ENCODE data around the gene GJD2.

GJD2 gene

DNA sequence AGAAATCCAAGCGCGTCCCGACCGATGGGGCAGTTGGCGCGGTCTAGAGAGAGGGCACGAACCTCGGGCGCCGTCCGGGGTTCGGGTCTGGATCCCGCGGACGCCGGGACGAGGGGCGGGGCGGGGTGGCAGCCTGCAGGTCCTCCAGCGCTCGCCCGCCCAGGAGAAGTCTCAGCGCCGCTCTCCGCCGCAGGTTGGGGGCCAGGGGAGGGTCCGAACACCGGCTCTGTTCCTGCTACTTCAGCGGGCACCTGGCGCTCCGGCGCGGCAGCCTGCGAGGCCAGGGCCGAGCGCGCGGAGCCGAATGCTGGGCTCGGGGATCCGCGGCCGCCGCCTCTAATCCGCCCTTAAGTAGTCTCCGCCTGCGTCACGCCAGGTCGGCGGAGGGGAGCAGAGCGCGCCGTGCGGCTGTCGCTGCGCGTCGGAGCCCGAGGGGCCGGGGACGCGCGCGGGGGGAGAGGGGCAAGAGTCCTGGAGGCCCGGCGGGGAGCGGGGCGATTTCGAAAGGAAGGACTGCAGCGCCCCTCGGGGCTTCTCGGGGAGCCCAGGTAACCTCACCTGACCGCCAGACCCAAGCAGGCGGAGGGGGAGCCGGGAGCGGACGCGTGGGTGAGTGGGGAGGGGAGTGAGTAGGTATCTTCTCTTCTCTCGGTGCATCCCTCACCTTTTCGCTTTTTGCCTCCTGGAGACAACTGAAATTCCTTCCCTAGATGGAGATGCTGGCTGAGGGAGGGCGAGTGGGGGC is at the start of gene GJD2:
TSS of gene GJD2 (minus strand) at position 325 of the 745 bp plus-strand sequence. CDS start 510 bp downstream, outside the sequence.
- ATAC-seq (peak; percentile 8), DNase-seq (ENCODE audit: low spot score in 2 of 2) (no peak)
- H3K36me3 Mint-ChIP-seq: no peaks in the 10 kb centered on the region
- H3K9me3 Mint-ChIP-seq: no peaks in the 10 kb centered on the region
- no peaks in the 10 kb centered on the region for H3K4me1 Mint-ChIP-seq
- no peak within 1 kb of the TSS for H3K27ac Mint-ChIP-seq
- no peak within 1 kb of the TSS for H3K4me3 Mint-ChIP-seq

DNA sequence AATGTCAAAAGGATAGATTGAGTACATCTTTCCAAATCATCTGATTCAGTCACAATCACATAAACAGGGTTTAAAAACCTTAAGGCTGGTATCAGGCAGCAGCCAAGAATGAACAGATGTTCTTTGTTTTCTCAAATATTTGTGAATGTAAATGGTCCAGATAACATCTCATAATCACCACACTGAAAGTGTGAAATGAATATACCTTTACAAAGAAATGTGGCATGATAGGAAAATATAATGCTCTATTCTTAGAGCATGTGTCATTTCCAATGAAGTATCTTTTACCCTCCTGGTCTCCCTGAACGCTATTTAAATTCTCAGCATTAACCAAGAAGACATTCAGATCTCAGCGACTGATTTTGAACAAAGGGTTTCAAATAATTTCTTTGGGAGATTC is 49.3 kb upstream of the GJD2 start:
- no peaks in the 10 kb centered on the region for H3K36me3 Mint-ChIP-seq
- H3K4me1 Mint-ChIP-seq: no peaks in the 10 kb centered on the region

DNA sequence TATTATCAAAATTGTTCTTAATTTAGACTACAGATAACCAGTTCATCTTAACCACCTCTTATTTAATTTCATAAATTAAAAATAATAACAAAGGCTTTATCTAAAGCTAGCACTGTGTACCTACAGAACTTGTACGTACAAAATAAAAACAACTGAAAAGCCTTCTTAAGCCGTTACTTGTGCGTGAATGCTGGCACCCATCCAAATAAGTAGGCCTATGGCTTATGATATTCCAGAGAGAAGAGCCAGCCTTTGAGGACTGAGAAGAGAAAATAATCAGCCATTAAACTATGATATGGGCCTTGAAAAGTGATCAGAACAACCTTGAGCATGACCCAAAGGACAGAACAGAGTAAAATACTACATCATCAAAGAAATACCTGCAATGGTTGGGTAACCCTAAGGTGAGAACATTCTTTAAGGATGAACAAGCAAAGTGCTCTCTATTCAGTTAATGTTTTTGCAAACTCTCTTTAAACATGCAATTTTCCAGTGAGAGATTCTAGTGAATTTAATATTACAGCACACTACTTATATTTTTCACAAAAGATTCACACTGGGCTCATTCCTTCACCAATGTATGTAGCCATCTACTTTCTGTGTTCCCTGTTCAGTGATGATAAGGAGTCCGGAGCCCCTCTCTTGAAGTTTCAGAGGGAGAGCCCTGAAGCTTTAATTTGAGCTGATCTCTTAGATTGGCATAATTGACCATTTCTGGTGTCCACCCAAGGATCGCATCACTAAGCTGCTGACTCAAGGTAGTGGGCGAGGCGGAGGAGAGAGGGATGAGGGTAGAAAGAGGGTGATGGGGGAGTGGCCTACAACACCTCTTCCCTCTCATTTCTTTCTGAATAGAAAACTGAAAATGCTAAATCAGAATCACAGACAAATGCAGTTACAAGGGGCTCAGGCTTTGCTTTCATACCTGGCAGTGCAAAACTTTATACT is 48.3 kb upstream of the GJD2 start:
- no peak overlapping the region for H3K4me3 Mint-ChIP-seq

More for the DNA sequence above, 49.3 kb upstream of the GJD2 start:
- no peak for ATAC-seq
- Mint-ChIP-seq H3K9me3 (peaks cover 4% of the 10 kb centered on the region), H3K27ac (no peak overlapping the region), H3K4me3 (no peak overlapping the region)
- no peak for DNase-seq (ENCODE audit: low spot score in 2 of 2)

DNA sequence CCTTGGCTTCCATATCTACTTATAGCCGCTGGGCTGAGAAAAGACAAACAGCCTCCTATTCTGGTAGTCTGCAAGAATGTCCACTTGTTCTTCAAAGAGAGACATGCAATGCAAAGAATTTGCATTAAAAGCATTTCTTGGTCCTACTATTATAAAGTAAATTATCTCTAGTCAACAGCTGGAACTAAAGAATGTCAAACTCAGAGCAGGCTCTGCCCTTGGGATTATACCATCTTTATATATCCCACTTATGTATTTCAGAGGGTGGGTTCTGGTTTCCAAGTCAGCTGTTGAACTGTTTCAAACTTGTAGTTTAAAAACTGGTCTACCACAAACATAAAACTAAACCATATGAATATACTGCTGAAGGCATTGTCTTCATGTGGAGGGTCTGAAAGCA is 47.6 kb upstream of the GJD2 start:
- DNase-seq (ENCODE audit: low spot score in 2 of 2) (no peak), ATAC-seq (no peak)
- H3K4me3 Mint-ChIP-seq: no peak overlapping the region
- H3K36me3 Mint-ChIP-seq: no peaks in the 10 kb centered on the region
- no peak overlapping the region for H3K27ac Mint-ChIP-seq
- H3K4me1 Mint-ChIP-seq: no peaks in the 10 kb centered on the region
- H3K9me3 Mint-ChIP-seq: peaks cover 4% of the 10 kb centered on the region

More for the DNA sequence above, 48.3 kb upstream of the GJD2 start:
- no peaks in the 10 kb centered on the region for H3K4me1 Mint-ChIP-seq
- no peak for ATAC-seq
- no peak for DNase-seq (ENCODE audit: low spot score in 2 of 2)
- H3K27ac Mint-ChIP-seq: no peak overlapping the region
- H3K36me3 Mint-ChIP-seq: no peaks in the 10 kb centered on the region
- H3K9me3 Mint-ChIP-seq: peaks cover 4% of the 10 kb centered on the region

DNA sequence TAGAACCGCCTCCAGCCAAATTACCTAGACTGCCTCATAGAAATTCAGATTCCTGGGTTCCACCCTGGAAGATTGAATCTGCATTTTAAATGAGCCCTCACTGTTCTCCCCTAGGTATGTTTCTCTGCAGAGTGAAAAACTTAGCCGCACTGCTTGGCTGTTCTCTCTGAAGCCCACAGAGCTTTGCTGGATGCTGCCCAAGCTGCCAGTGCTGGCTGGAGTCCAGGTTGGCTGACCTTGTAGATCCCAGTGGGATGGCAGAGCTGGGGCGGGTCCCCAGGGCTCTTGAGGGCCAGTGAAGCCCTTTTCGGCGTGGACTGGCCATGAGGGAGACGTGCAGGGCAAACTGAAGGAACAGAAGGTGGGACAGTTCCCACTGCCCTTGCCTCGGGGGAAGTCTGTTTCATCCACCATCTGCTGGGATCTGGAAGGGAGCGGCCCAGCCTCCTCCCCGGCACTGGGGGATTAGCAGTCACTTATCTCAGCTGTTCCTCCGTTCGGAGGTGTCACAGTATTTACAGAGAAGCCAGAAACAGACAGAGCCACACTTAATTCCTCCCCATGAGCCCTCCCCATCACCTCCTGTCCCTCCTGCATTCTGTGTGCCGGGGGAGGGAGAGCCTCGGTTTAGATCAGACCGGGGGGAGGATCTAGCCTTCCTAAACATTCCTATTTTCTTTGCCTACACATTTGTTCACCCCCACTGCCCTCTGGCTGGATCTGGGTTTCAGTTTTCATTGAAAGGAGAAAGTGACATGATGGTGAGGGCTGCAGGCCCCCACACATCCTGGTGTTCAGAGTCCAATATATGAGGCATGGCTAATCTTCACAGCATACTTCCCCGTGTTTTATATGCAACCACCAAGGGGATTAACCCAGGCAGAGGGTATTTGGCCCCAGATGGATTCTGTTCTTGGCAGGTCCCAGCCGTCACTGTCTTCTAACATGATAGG is 44.6 kb upstream of the GJD2 start:
- no peak for DNase-seq (ENCODE audit: low spot score in 2 of 2)
- Mint-ChIP-seq H3K4me3 (no peak overlapping the region), H3K4me1 (no peaks in the 10 kb centered on the region), H3K36me3 (no peaks in the 10 kb centered on the region), H3K27ac (no peak overlapping the region), H3K9me3 (no peaks in the 10 kb centered on the region)
- ATAC-seq: no peak

DNA sequence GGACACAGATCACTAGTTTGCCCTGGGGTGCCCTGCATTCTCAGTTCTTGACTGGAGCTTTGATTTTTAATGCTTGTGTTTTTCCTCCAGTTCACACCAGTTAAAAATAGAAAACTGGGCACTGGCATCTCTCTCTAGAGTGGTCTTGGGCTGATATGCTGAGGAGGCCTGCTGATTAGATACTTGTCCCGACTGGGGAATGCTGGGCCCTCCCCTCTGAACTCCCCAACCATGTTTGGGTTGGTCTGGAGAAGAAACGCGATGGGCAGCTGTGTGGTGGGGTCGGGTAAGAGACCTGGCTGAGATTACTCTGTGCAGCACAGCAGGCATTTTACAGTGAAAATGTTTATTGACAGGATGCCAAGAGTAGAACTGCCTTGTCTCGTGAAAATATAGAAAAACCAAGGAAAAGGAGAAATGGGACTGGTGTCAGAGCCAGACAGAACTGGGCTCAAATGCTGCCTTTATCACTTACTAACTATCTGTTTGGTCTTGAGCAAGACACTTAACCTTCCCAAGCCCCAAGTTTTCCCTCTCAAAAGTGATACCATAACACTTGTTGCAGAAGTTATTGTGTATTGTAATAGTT is 42.1 kb upstream of the GJD2 start:
- Mint-ChIP-seq H3K4me3 (no peak overlapping the region), H3K9me3 (no peaks in the 10 kb centered on the region), H3K36me3 (no peaks in the 10 kb centered on the region), H3K4me1 (no peaks in the 10 kb centered on the region), H3K27ac (no peak overlapping the region)
- no peak for DNase-seq (ENCODE audit: low spot score in 2 of 2)
- no peak for ATAC-seq

DNA sequence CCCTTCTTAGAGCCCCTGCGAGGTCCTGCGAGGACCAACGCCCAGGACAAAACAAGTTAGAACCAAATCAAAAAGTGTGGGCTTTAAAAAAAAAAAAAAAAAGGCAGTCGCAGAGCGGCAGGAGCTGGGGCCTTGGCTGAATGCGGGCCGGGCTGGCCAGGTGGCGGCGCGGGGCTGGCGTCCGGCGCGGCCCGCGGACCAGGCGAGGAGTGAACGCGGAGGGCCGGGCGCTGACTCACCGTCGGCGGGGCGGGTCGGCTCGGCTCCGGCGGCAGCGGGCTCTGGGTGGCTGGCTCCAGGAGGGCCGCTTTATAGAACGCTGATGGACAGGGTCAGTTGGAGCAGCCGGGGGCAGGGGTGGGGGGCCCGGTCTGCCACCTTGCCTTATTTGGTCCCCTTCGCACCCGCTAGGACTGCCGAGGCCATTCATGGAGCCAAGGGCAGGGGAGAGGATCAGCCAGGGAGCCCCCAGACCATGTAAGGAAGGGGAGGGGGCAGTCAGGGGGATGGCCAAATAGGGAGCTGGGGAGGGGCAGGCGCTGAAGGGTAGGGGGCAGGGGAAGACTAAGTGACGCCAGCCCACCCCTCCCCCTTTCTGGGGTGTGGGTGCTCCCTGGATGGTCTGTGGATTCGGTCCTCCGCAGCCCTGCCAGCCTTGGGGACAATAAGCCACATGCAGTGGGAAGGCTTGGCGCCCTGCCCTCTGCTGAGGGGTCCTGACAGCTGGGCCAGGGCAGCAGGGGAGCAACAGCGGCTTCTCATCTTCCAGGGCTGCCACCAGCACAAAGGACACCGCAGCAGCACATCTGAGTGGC is 40.7 kb upstream of the GJD2 start, which contains the start of gene ACTC1:
TSS of gene ACTC1 (minus strand) at position 283 of the 815 bp plus-strand sequence. CDS start 741 bp downstream, outside the sequence.
- Mint-ChIP-seq H3K27ac (no peak within 1 kb of the TSS), H3K4me3 (no peak within 1 kb of the TSS), H3K36me3 (no peaks in the 10 kb centered on the region), H3K4me1 (no peaks in the 10 kb centered on the region), H3K9me3 (no peaks in the 10 kb centered on the region)
- ATAC-seq (peak; percentile 23), DNase-seq (ENCODE audit: low spot score in 2 of 2) (no peak)

DNA sequence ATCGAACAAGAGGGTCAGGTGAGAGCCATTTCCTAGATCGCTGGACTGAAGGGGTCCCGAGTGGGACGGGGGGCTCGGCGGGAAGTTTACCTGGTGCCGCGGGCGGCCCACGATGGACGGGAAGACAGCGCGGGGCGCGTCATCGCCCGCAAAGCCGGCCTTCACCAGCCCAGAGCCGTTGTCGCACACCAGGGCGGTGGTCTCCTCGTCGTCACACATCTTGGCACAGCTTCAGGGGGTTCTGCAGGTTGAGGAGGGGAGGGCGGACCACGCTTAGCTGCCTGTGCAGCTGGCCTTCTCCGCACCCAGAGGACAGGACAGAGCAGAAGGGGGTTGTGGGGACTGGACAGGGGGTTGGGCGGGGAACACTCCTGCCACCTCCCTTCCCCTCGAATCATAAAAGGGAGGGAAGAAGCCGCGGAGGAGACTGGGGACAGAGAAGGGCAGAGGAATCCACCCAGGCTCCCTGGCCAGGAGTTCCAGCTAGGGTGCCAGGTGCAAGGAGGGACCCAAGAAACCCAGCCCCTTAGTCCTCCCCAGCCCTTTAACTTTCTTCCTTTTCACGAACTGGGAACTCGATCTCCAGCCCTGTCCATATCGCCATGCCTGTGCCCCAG is 39.9 kb upstream of the GJD2 start:
- Mint-ChIP-seq H3K36me3 (no peaks in the 10 kb centered on the region), H3K9me3 (no peaks in the 10 kb centered on the region), H3K4me1 (no peaks in the 10 kb centered on the region), H3K4me3 (no peak overlapping the region), H3K27ac (no peak overlapping the region)
- ATAC-seq: peak; percentile 4
- DNase-seq (ENCODE audit: low spot score in 2 of 2): no peak

DNA sequence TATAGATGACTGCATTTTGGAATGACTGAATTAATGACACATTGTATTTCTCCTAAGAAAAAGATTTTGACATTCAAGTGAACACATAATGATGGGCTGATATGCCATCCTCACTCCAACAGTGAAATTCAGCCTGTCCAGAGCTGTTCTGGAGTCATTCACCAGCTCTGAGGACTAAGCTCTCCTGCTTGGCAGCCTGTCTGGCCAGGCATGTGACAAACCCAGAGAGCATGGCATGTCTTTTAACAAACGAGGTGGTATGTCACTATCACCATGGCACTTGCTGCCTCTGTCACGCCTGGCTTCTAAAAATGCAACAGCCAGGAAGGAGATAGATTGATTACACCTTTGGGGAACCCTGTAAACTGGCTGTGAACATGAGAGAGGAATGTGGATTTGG is 39.1 kb upstream of the GJD2 start:
- no peaks in the 10 kb centered on the region for H3K9me3 Mint-ChIP-seq
- no peak for ATAC-seq
- no peak for DNase-seq (ENCODE audit: low spot score in 2 of 2)
- H3K27ac Mint-ChIP-seq: no peak overlapping the region
- H3K4me1 Mint-ChIP-seq: no peaks in the 10 kb centered on the region
- H3K36me3 Mint-ChIP-seq: no peaks in the 10 kb centered on the region
- no peak overlapping the region for H3K4me3 Mint-ChIP-seq

DNA sequence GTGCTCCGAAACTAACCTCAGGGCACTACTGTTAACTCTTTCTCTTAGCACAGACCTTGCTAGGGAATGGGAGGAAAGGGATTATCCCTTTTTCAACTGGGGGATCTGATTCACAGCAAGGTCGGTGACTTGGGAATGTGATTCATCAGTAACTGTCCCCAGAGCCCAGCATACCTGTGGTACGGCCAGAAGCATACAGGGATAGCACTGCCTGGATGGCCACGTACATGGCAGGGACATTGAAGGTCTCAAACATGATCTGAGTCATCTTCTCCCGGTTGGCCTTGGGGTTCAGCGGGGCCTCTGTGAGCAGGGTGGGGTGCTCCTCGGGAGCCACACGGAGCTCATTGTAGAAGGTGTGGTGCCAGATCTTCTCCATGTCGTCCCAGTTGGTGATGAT is 38.3 kb upstream of the GJD2 start:
- Mint-ChIP-seq H3K4me1 (no peaks in the 10 kb centered on the region), H3K36me3 (no peaks in the 10 kb centered on the region), H3K27ac (no peak overlapping the region), H3K9me3 (no peaks in the 10 kb centered on the region), H3K4me3 (no peak overlapping the region)
- ATAC-seq: no peak
- no peak for DNase-seq (ENCODE audit: low spot score in 2 of 2)

DNA sequence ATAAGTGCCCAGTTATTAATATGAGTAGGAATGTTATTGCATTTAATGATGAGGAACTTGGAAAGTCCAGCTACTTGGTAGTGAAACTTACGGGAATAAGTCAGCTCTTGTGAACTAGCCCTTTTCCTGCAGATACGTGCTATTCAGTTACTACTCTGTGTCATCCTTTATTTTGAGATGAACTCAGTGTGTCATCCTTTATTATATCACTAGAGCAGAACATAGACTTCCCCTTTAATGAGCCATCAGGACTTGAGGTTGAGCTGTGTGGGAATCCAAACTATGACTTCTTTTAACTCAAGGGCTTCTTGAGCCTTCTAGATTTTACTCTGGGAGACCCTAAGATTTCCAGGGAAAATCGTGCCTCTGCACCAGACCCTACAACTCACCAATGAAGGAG is 36.9 kb upstream of the GJD2 start:
- Mint-ChIP-seq H3K36me3 (no peaks in the 10 kb centered on the region), H3K4me3 (no peak overlapping the region), H3K9me3 (no peaks in the 10 kb centered on the region), H3K4me1 (no peaks in the 10 kb centered on the region), H3K27ac (no peak overlapping the region)
- DNase-seq (ENCODE audit: low spot score in 2 of 2) (no peak), ATAC-seq (no peak)

DNA sequence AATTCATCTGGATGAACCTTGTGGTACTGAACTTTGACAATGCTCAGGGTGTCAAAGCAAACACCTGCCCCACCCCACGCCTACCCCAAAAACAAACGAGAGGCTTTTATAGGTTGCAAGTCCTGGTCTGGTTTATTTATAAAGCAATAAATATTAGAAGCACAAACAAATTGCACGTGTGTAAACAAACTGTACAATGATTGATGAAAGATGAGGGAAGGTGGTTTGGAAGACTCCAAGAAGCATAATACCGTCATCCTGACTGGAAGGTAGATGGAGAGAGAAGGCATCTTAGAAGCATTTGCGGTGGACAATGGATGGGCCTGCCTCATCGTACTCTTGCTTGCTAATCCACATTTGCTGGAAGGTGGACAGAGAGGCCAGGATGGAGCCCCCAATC is 35.3 kb upstream of the GJD2 start:
- H3K27ac Mint-ChIP-seq: no peak overlapping the region
- H3K36me3 Mint-ChIP-seq: no peaks in the 10 kb centered on the region
- no peak overlapping the region for H3K4me3 Mint-ChIP-seq
- no peaks in the 10 kb centered on the region for H3K9me3 Mint-ChIP-seq
- no peaks in the 10 kb centered on the region for H3K4me1 Mint-ChIP-seq
- DNase-seq (ENCODE audit: low spot score in 2 of 2) (no peak), ATAC-seq (no peak)

DNA sequence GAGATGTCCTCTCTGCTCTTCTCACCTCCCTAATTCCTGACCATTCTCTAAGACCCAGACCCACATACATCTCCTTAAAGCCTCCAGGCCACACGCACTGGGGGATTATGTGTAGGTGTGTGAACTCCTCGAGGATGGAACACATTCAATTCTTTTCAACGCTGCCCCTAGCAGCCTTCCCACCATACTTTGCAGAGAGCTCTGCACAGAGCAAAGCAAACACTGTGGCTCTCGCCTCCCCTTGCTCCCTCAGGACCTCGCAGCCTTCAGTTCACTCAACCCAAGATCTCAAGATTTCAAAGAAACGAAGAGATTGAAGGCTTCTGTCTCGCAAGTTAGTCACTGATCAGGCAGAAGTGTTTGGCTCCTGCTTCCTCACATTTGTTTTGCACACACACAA is 34.5 kb upstream of the GJD2 start:
- ATAC-seq: no peak
- Mint-ChIP-seq H3K9me3 (no peaks in the 10 kb centered on the region), H3K4me3 (no peak overlapping the region), H3K27ac (no peak overlapping the region), H3K36me3 (no peaks in the 10 kb centered on the region), H3K4me1 (no peaks in the 10 kb centered on the region)
- DNase-seq (ENCODE audit: low spot score in 2 of 2): no peak

DNA sequence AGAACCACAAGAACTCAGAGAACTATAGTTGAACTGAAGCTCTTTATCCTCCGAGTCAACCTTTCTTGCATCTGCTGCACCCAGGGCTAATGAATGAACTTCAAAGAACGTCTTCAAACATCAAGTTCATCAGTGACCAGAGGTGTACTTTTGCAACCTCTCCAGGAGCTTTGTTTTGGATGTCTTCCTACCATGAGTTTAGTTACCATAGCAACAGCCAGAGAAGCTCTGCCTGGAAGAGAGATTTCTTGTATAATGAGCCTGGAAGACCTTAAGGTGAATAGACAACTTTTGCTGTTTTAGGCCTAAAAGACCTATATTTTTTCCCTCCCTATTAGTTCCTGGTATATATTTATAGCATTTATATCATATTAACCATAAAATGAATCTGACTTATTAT is 31.4 kb upstream of the GJD2 start:
- Mint-ChIP-seq H3K27ac (no peak overlapping the region), H3K4me3 (no peak overlapping the region), H3K36me3 (no peaks in the 10 kb centered on the region), H3K4me1 (no peaks in the 10 kb centered on the region), H3K9me3 (no peaks in the 10 kb centered on the region)
- ATAC-seq: no peak
- no peak for DNase-seq (ENCODE audit: low spot score in 2 of 2)

All from stimulated activated effector memory CD8-positive, alpha-beta T cell treated with anti-CD3 and anti-CD28 coated beads, Interleukin-12 subunit alpha, Interleukin-12 subunit beta, amount 100 ng/mL, for 72 hours (primary cell).